ENCODE data around the gene OPCML.

OPCML gene

GRCh38 chr11:132639986-132640385 is 892.3 kb downstream of the OPCML start:
- no peak for DNase-seq

GRCh38 chr11:132639403-132639802 is 892.9 kb downstream of the OPCML start:
- no peak for DNase-seq

GRCh38 chr11:132638423-132638822 is 893.9 kb downstream of the OPCML start:
- DNase-seq: no peak

- DNase-seq: no peak
Measured at GRCh38 chr11:132636523-132636922, 895.8 kb downstream of the OPCML start.

- no peak for DNase-seq
Measured at GRCh38 chr11:132632641-132633124, 899.6 kb downstream of the OPCML start.

GRCh38 chr11:132631989-132632388 is 900.3 kb downstream of the OPCML start:
- DNase-seq: no peak

- DNase-seq: no peak
Measured at GRCh38 chr11:132627981-132628380, 904.3 kb downstream of the OPCML start.

- no peak for DNase-seq
Measured at GRCh38 chr11:132626446-132626845, 905.9 kb downstream of the OPCML start.

- no peak for DNase-seq
Measured at GRCh38 chr11:132623511-132623910, 908.8 kb downstream of the OPCML start.

- DNase-seq: no peak
Measured at GRCh38 chr11:132621976-132622580, 910.2 kb downstream of the OPCML start.

- DNase-seq: no peak
Measured at GRCh38 chr11:132620423-132620822, 911.9 kb downstream of the OPCML start.

GRCh38 chr11:132610791-132611190 is 921.5 kb downstream of the OPCML start:
- no peak for DNase-seq

- no peak for DNase-seq
Measured at GRCh38 chr11:132610216-132610615, 922.1 kb downstream of the OPCML start.

- no peak for DNase-seq
Measured at GRCh38 chr11:132607575-132607974, 924.7 kb downstream of the OPCML start.

GRCh38 chr11:132605825-132606570 is 926.3 kb downstream of the OPCML start:
- no peak for DNase-seq

- no peak for DNase-seq
Measured at GRCh38 chr11:132604431-132604830, 927.9 kb downstream of the OPCML start.

GRCh38 chr11:132601875-132602274 is 930.4 kb downstream of the OPCML start:
- no peak for DNase-seq

GRCh38 chr11:132595711-132596134 is 936.6 kb downstream of the OPCML start:
- no peak for DNase-seq

- no peak for DNase-seq
Measured at GRCh38 chr11:132595246-132595645, 937.1 kb downstream of the OPCML start.

- no peak for DNase-seq
Measured at GRCh38 chr11:132590986-132591385, 941.3 kb downstream of the OPCML start.

- DNase-seq: no peak
Measured at GRCh38 chr11:132590554-132590953, 941.7 kb downstream of the OPCML start.

- no peak for DNase-seq
Measured at GRCh38 chr11:132589791-132590190, 942.5 kb downstream of the OPCML start.

- no peak for DNase-seq
Measured at GRCh38 chr11:132588366-132588765, 943.9 kb downstream of the OPCML start.

- no peak for DNase-seq
Measured at GRCh38 chr11:132587716-132588115, 944.6 kb downstream of the OPCML start.

Data from central memory CD4-positive, alpha-beta T cell (primary cell).